Right lobe of liver (tissue), 4 donors: ENCODE results near the gene RPS6KA4.

Source experiments
- CTCF ChIP-seq, 4 donors: fragments of 200-600 bp in 3 of 4; fragments of 450-650 bp in 1 of 4; IDR thresholded peaks; one replicate each; pipeline versions ENCODE4 v1.5.1 to v1.8.0; 2016 to 2022; ENCODE audit warnings: antibody characterized with exemption in 4 of 4, mild to moderate bottlenecking in 2 of 4
- POLR2A ChIP-seq: fragments of 450-650 bp; IDR thresholded peaks from one replicate; pipeline ENCODE4 v1.6.1; 2017; ENCODE audit warnings: antibody characterized with exemption, mild to moderate bottlenecking
- donor health status: DM: no; HTN: no; CAD: no.
- donor health status: DM: no; HTN: no; CAD: no.
- donor health status: DM: no; HTN: yes; CAD: no.

GRCh38 chr11:64338716-64339115 is 20.2 kb upstream of the RPS6KA4 start:
- TF ChIP-seq CTCF (IDR thresholded peaks at IDR 0.05) (no peak), POLR2A (no peak)
